ENCODE measurements around the gene CAV2.

CAV2 gene

GRCh38 chr7:116503835-116504234 is 4.3 kb downstream of the CAV2 start:
- no peak overlapping the region for H3K27ac Mint-ChIP-seq
- H3K4me1 Mint-ChIP-seq (ENCODE audit: low read depth): peaks cover 8% of the 10 kb centered on the region
- no peaks in the 10 kb centered on the region for H3K36me3 Mint-ChIP-seq (ENCODE audit: low read depth)
- peaks cover 52% of the 10 kb centered on the region for H3K27me3 Mint-ChIP-seq (ENCODE audit: low read depth)
- H3K4me3 Mint-ChIP-seq: no peak overlapping the region
- no peak for DNase-seq (ENCODE audit: low spot score)
- H3K9me3 Mint-ChIP-seq: no peaks in the 10 kb centered on the region

- DNase-seq (ENCODE audit: low spot score): no peak
- peaks cover 53% of the 10 kb centered on the region for H3K27me3 Mint-ChIP-seq (ENCODE audit: low read depth)
- H3K27ac Mint-ChIP-seq: no peak overlapping the region
- peaks cover 6% of the 10 kb centered on the region for H3K4me1 Mint-ChIP-seq (ENCODE audit: low read depth)
- no peaks in the 10 kb centered on the region for H3K9me3 Mint-ChIP-seq
- H3K4me3 Mint-ChIP-seq: no peak overlapping the region
- H3K36me3 Mint-ChIP-seq (ENCODE audit: low read depth): no peaks in the 10 kb centered on the region
These were observed 5.7 kb downstream of the CAV2 start for GRCh38 chr7:116505278-116505677.

GRCh38 chr7:116505823-116506222 is 6.3 kb downstream of the CAV2 start:
- H3K27ac Mint-ChIP-seq: no peak overlapping the region
- H3K4me3 Mint-ChIP-seq: no peak overlapping the region
- peaks cover under 1% of the 10 kb centered on the region for H3K4me1 Mint-ChIP-seq (ENCODE audit: low read depth)
- H3K9me3 Mint-ChIP-seq: no peaks in the 10 kb centered on the region
- H3K27me3 Mint-ChIP-seq (ENCODE audit: low read depth): peaks cover 48% of the 10 kb centered on the region
- no peaks in the 10 kb centered on the region for H3K36me3 Mint-ChIP-seq (ENCODE audit: low read depth)
- DNase-seq (ENCODE audit: low spot score): no peak

GRCh38 chr7:116509982-116510579 is 10.5 kb downstream of the CAV2 start:
- peaks cover 41% of the 10 kb centered on the region for H3K27me3 Mint-ChIP-seq (ENCODE audit: low read depth)

GRCh38 chr7:116510795-116511194 is 11.3 kb downstream of the CAV2 start:
- Mint-ChIP-seq H3K9me3 (no peaks in the 10 kb centered on the region), H3K27me3 (ENCODE audit: low read depth) (peaks cover 34% of the 10 kb centered on the region), H3K4me1 (ENCODE audit: low read depth) (peaks cover 10% of the 10 kb centered on the region), H3K27ac (no peak overlapping the region), H3K36me3 (ENCODE audit: low read depth) (no peaks in the 10 kb centered on the region), H3K4me3 (no peak overlapping the region)
- no peak for DNase-seq (ENCODE audit: low spot score)

More at GRCh38 chr7:116509982-116510579, 10.5 kb downstream of the CAV2 start:
- Mint-ChIP-seq H3K9me3 (no peaks in the 10 kb centered on the region), H3K4me3 (no peak overlapping the region), H3K27ac (no peak overlapping the region), H3K36me3 (ENCODE audit: low read depth) (no peaks in the 10 kb centered on the region), H3K4me1 (ENCODE audit: low read depth) (peaks cover 10% of the 10 kb centered on the region)
- DNase-seq (ENCODE audit: low spot score): no peak

- Mint-ChIP-seq H3K4me1 (ENCODE audit: low read depth) (peaks cover 10% of the 10 kb centered on the region), H3K4me3 (peak overlapping the region; percentile 77), H3K27ac (no peak overlapping the region), H3K9me3 (no peaks in the 10 kb centered on the region), H3K27me3 (ENCODE audit: low read depth) (peaks cover 33% of the 10 kb centered on the region), H3K36me3 (ENCODE audit: low read depth) (no peaks in the 10 kb centered on the region)
- no peak for DNase-seq (ENCODE audit: low spot score)
These were observed 12.3 kb downstream of the CAV2 start for GRCh38 chr7:116511552-116512519.

GRCh38 chr7:116512520-116513188 is 13.1 kb downstream of the CAV2 start:
- Mint-ChIP-seq H3K36me3 (ENCODE audit: low read depth) (no peaks in the 10 kb centered on the region), H3K27me3 (ENCODE audit: low read depth) (peaks cover 28% of the 10 kb centered on the region), H3K4me1 (ENCODE audit: low read depth) (peaks cover 10% of the 10 kb centered on the region), H3K27ac (no peak overlapping the region), H3K4me3 (peak overlapping the region; percentile 17), H3K9me3 (no peaks in the 10 kb centered on the region)
- no peak for DNase-seq (ENCODE audit: low spot score)

GRCh38 chr7:116515584-116515983 is 16.0 kb downstream of the CAV2 start:
- Mint-ChIP-seq H3K4me1 (ENCODE audit: low read depth) (peaks cover 10% of the 10 kb centered on the region), H3K27me3 (ENCODE audit: low read depth) (peaks cover 31% of the 10 kb centered on the region), H3K9me3 (no peaks in the 10 kb centered on the region), H3K27ac (no peak overlapping the region), H3K4me3 (no peak overlapping the region), H3K36me3 (ENCODE audit: low read depth) (no peaks in the 10 kb centered on the region)
- no peak for DNase-seq (ENCODE audit: low spot score)

GRCh38 chr7:116516324-116516723 is 16.8 kb downstream of the CAV2 start:
- no peaks in the 10 kb centered on the region for H3K9me3 Mint-ChIP-seq
- H3K36me3 Mint-ChIP-seq (ENCODE audit: low read depth): no peaks in the 10 kb centered on the region
- no peak for DNase-seq (ENCODE audit: low spot score)
- peaks cover 10% of the 10 kb centered on the region for H3K4me1 Mint-ChIP-seq (ENCODE audit: low read depth)
- no peak overlapping the region for H3K4me3 Mint-ChIP-seq
- H3K27me3 Mint-ChIP-seq (ENCODE audit: low read depth): peaks cover 37% of the 10 kb centered on the region
- no peak overlapping the region for H3K27ac Mint-ChIP-seq

GRCh38 chr7:116517626-116518025 is 18.1 kb downstream of the CAV2 start:
- DNase-seq (ENCODE audit: low spot score): no peak
- no peaks in the 10 kb centered on the region for H3K9me3 Mint-ChIP-seq
- peaks cover 3% of the 10 kb centered on the region for H3K4me1 Mint-ChIP-seq (ENCODE audit: low read depth)
- peaks cover 42% of the 10 kb centered on the region for H3K27me3 Mint-ChIP-seq (ENCODE audit: low read depth)
- no peak overlapping the region for H3K4me3 Mint-ChIP-seq
- H3K27ac Mint-ChIP-seq: no peak overlapping the region
- no peaks in the 10 kb centered on the region for H3K36me3 Mint-ChIP-seq (ENCODE audit: low read depth)

GRCh38 chr7:116518961-116519360 is 19.4 kb downstream of the CAV2 start:
- Mint-ChIP-seq H3K4me1 (ENCODE audit: low read depth) (no peaks in the 10 kb centered on the region), H3K36me3 (ENCODE audit: low read depth) (no peaks in the 10 kb centered on the region)

GRCh38 chr7:116521046-116521664 is 21.6 kb downstream of the CAV2 start:
- Mint-ChIP-seq H3K4me1 (ENCODE audit: low read depth) (peaks cover 9% of the 10 kb centered on the region), H3K36me3 (ENCODE audit: low read depth) (no peaks in the 10 kb centered on the region), H3K9me3 (no peaks in the 10 kb centered on the region), H3K27me3 (ENCODE audit: low read depth) (peaks cover 61% of the 10 kb centered on the region), H3K4me3 (no peak overlapping the region), H3K27ac (no peak overlapping the region)
- DNase-seq (ENCODE audit: low spot score): no peak

More at GRCh38 chr7:116518961-116519360, 19.4 kb downstream of the CAV2 start:
- H3K4me3 Mint-ChIP-seq: no peak overlapping the region
- H3K27ac Mint-ChIP-seq: no peak overlapping the region
- no peaks in the 10 kb centered on the region for H3K9me3 Mint-ChIP-seq
- DNase-seq (ENCODE audit: low spot score): no peak
- peaks cover 47% of the 10 kb centered on the region for H3K27me3 Mint-ChIP-seq (ENCODE audit: low read depth)

- Mint-ChIP-seq H3K27me3 (ENCODE audit: low read depth) (peaks cover 72% of the 10 kb centered on the region), H3K27ac (no peak overlapping the region), H3K36me3 (ENCODE audit: low read depth) (no peaks in the 10 kb centered on the region), H3K4me3 (no peak overlapping the region), H3K9me3 (no peaks in the 10 kb centered on the region), H3K4me1 (ENCODE audit: low read depth) (peaks cover 10% of the 10 kb centered on the region)
- DNase-seq (ENCODE audit: low spot score): no peak
These were observed 22.7 kb downstream of the CAV2 start for GRCh38 chr7:116522247-116522646.
